Heart left ventricle (tissue), 16 donors: ENCODE data around the gene PDCD1. TPM values are rescaled to one million over a fixed set of nuclear protein-coding genes. Genes with fewer than 3 reads are reported as not detected.

Source experiments
- ATAC-seq, 4 donors: fragments of 200-7000 bp; cut with Tn5 transposase; one replicate each; pipeline ENCODE4 v1.9.1; 2020 to 2022; ENCODE audit warnings: moderate library complexity in 4 of 4, mild to moderate bottlenecking in 3 of 4, moderate number of reproducible peaks in 1 of 4
- DNase-seq, 5 donors: peaks; one replicate each; pipeline ENCODE4 v3.0.0-alpha.2; 2020
- H3K27ac ChIP-seq, 12 donors: fragments of 200-600 bp; sonication (generic) in 4 of 12; one replicate each; pipeline versions ENCODE4 v1.5.0 to v1.8.0; 2016 to 2022; ENCODE audit warnings: mild to moderate bottlenecking in 2 of 12
- H3K27me3 ChIP-seq, 9 donors: fragments of 200-600 bp; sonication (generic) in 2 of 9; one replicate each; pipeline versions ENCODE4 v1.5.1 to v1.8.0; 2016 to 2022; ENCODE audit warnings: mild to moderate bottlenecking in 3 of 9
- H3K36me3 ChIP-seq, 9 donors: fragments of 200-600 bp; sonication (generic) in 2 of 9; one replicate each; pipeline versions ENCODE4 v1.5.0 to v1.8.0; 2018 to 2022; ENCODE audit warnings: mild to moderate bottlenecking in 2 of 9
- H3K4me1 ChIP-seq, 12 donors: fragments of 200-600 bp; sonication (generic) in 4 of 12; one replicate each; pipeline versions ENCODE4 v1.5.0 to v1.8.0; 2016 to 2022; ENCODE audit warnings: mild to moderate bottlenecking in 3 of 12
- H3K4me3 ChIP-seq, 12 donors: fragments of 200-600 bp; sonication (generic) in 4 of 12; one replicate each; pipeline versions ENCODE4 v1.5.0 to v1.8.0; 2017 to 2022; ENCODE audit warnings: mild to moderate bottlenecking in 9 of 12, moderate library complexity in 4 of 12
- H3K9me3 ChIP-seq, 12 donors: fragments of 200-600 bp; sonication (generic) in 4 of 12; one replicate each; pipeline versions ENCODE4 v1.5.0 to v1.8.0; 2016 to 2022; ENCODE audit warnings: mild to moderate bottlenecking in 1 of 12
- POLR2A ChIP-seq, 2 donors: fragments of 450-650 bp; IDR thresholded peaks; one replicate each; pipeline ENCODE4 v1.6.1; 2017; ENCODE audit warnings: antibody characterized with exemption in 2 of 2, mild to moderate bottlenecking in 2 of 2, moderate library complexity in 2 of 2
- WGBS, 4 donors: extraction: QIAGEN DNeasy Blood & Tissue Kit in 2 of 4; methylation state at CpG; one replicate each; pipeline versions ENCODE4 v1.1.5 to v1.1.7; 2013 to 2018; 5-methylcytosine and 5-hydroxymethylcytosine counted together
- intact Hi-C, 10 donors: fragments of 100-400 bp; cut with DNase I; formaldehyde crosslinking; loops; one replicate each; pipeline versions ENCODE4 v1.11.1 to v1.14.2; 2022
- polyA plus RNA-seq, 2 donors: library from polyadenylated mRNA; stranded (reverse); fragments of 200-250 nt; gene quantifications; one replicate each; pipeline ENCODE4 v1.2.3, GENCODE V29; 2013
- total RNA-seq, 9 donors: library from RNA; depleted of rRNA in 2 of 9; stranded (reverse); fragments of >200 nt in 2 of 9; fragmentation: NEBNext Ultra II Directional in 3 of 9; extraction: Animal tissue kit (Norgen Biotek cat#: 25700) in 3 of 9; gene quantifications; one replicate each; pipeline versions ENCODE4 v1.1.0 to v1.2.4, GENCODE V29; 2016 to 2023
- TF ChIP-seq, protein P1 (sequence below), 12 donors: fragments of 200-600 bp; sonication (generic) in 4 of 12; IDR thresholded peaks; one replicate each; pipeline versions ENCODE4 v1.5.0 to v1.8.0; 2018 to 2022; ENCODE audit warnings: antibody characterized with exemption in 12 of 12, mild to moderate bottlenecking in 5 of 12
- donor health status: ischemic (EF 13 %, LVEDD 7.1; RV severe dilation, severe dysfunction).
- donor health status: healthy with polysubstance abuse.
- donor health status: DM: no; HTN: yes; CAD: no.
- donor health status: DM: no; HTN: no; CAD: no.
- donor health status: ischemic (EF 25% LVEDD 6.9; RV normal size, moderate dysfunction).
- donor health status: ischemic (EF 25% LVEDD 5.7; RV mildly dilated, moderate dysfunction).
- donor health status: healthy.
- donor health status: DM: yes; HTN: yes; CAD: no.
- donor health status: ischemic (EF 35%, LVEDD 5.7; RV mildly dilated, moderate dysfunction).
- donor health status: nonischemic (EF 11% LVEDD 7.7; RV severe dilation, severe dysfunction).
- donor health status: DM: yes; HTN: yes; CAD: no.
- donor health status: PGD.
- donor health status: ischemic (EF 29% LVEDD 5.4; RV normal size, mild dysfunction).
- donor health status: nonischemic (EF 23%, LVEDD 6.1; RV moderate dilation, normal function).

PDCD1 gene
- total and polyA plus RNA-seq, 11 donors, result 0.27 to 7.6 (median 1.4) TPM

DNA sequence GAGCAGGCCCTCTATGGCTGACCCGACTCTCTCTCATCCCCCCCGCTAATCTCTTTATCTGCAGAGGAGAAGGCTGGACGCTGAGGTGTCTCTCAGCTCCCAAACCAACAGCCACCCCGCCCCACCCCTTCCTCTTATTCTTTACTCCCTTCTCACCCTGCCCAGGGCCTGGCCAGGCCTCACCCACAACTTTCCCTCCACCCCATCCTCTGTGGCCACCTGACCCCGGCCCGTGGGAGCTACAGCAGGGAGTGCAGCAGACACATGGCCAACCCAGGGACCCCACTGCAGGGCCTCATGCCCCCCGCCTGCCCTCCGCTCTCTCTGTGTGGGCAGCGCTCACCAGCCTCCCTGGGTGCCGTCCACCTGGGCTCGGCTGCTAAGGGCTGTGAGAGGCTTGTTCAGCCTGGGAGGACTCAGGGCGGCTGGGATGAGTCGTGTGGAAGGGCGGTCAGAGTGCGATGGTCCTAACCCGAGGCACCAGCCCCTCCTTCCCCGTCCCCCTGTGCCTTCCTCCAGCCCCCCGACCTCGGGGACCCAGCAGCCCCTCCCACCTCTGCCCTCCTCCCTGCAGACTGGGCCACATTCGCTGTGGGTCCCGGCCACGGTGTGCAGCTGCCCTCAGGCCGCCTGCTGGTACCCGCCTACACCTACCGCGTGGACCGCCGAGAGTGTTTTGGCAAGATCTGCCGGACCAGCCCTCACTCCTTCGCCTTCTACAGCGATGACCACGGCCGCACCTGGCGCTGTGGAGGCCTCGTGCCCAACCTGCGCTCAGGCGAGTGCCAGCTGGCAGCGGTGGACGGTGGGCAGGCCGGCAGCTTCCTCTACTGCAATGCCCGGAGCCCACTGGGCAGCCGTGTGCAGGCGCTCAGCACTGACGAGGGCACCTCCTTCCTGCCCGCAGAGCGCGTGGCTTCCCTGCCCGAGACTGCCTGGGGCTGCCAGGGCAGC, 42.9 kb downstream of the PDCD1 start:
- no peaks in the 10 kb centered on the region for H3K36me3 ChIP-seq
- intact Hi-C loops, result no loop called here
- WGBS, 4 donors, result 81 to 88% (median 81%) methylated on average over 34 to 48 of the region's 48 CpGs
- peak in 2 of 5 donors; percentile 24 to 61 for DNase-seq
- H3K4me3 ChIP-seq, result no peak overlapping the region
- H3K27ac ChIP-seq, result no peak overlapping the region
- H3K4me1 ChIP-seq, result peaks cover 0 to 17% (median 9%) of the 10 kb centered on the region in 12 donors
- ATAC-seq, result peak in 1 of 4 donors; percentile 8
- no peak for TF ChIP-seq POLR2A (IDR thresholded peaks at IDR 0.05)
- TF ChIP-seq, protein P1, sequence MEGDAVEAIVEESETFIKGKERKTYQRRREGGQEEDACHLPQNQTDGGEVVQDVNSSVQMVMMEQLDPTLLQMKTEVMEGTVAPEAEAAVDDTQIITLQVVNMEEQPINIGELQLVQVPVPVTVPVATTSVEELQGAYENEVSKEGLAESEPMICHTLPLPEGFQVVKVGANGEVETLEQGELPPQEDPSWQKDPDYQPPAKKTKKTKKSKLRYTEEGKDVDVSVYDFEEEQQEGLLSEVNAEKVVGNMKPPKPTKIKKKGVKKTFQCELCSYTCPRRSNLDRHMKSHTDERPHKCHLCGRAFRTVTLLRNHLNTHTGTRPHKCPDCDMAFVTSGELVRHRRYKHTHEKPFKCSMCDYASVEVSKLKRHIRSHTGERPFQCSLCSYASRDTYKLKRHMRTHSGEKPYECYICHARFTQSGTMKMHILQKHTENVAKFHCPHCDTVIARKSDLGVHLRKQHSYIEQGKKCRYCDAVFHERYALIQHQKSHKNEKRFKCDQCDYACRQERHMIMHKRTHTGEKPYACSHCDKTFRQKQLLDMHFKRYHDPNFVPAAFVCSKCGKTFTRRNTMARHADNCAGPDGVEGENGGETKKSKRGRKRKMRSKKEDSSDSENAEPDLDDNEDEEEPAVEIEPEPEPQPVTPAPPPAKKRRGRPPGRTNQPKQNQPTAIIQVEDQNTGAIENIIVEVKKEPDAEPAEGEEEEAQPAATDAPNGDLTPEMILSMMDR (IDR thresholded peaks at IDR 0.05), result no peak
- H3K9me3 ChIP-seq, result no peaks in the 10 kb centered on the region
- H3K27me3 ChIP-seq, result no peaks in the 10 kb centered on the region

DNA sequence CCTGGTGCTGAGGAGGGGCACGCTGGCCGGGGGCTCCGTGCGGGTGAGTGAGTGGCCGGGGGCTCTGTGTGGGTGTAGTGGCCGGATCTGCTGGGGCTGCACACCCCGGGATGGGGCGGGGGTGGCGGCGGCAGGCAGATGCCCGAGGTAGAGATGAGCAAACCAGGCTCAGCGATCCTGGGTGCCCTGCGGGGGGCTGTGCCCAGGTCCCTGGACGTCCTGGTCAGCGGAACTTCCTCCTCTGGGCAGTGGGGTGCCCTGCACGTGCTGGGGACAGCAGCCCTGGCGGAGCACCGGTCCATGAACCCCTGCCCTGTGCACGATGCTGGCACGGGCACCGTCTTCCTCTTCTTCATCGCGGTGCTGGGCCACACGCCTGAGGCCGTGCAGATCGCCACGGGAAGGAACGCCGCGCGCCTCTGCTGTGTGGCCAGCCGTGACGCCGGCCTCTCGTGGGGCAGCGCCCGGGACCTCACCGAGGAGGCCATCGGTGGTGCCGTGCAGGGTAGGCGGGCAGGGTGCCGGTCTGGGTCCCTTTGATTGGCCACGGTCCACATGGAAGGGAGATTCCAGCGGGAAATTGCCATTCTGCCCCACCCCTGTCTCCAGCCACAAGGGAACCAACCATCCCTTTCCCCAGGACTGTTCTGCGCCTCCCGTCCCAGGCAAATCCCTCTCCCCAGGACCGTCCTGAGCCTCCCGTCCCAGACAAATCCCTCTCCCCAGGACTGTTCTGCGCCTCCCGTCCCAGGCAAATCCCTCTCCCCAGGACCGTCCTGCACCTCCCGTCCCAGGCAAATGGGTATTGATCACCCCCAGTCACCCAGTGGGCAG, 43.8 kb downstream of the PDCD1 start:
- TF ChIP-seq, protein P1 (IDR thresholded peaks at IDR 0.05), result no peak
- TF ChIP-seq POLR2A (IDR thresholded peaks at IDR 0.05), result no peak
- Histone ChIP-seq H3K27me3 (no peaks in the 10 kb centered on the region), H3K9me3 (no peaks in the 10 kb centered on the region), H3K4me1 (peaks cover 0 to 24% (median 13%) of the 10 kb centered on the region in 12 donors), H3K36me3 (no peaks in the 10 kb centered on the region), H3K4me3 (no peak overlapping the region), H3K27ac (peak overlapping the region in 1 of 12 donors; percentile 63)
- ATAC-seq (no peak), DNase-seq (peak in 2 of 5 donors; percentile 11 to 66)
- WGBS, 4 donors, result 79 to 93% (median 84%) methylated on average over 21 to 52 of the region's 52 CpGs
- intact Hi-C loops, result loop anchor here in 1 of 10 donors (5.0 kb wide), 1 partner anchor 42 kb away; the partner anchor contains the start of gene PDCD1

DNA sequence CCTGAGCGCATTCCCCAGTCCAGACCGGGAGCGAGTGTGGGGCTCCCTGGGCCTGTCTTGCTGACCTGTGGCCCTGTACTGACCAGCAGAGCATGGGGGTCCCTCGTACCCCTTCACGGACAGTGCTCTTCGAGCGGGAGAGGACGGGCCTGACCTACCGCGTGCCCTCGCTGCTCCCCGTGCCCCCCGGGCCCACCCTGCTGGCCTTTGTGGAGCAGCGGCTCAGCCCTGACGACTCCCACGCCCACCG, 44.4 kb downstream of the PDCD1 start:
- ATAC-seq (no peak), DNase-seq (peak in 2 of 5 donors; percentile 19 to 58)
- H3K36me3 ChIP-seq, result no peaks in the 10 kb centered on the region
- no peak overlapping the region for H3K4me3 ChIP-seq
- no peak for TF ChIP-seq POLR2A (IDR thresholded peaks at IDR 0.05)
- TF ChIP-seq, protein P1 (IDR thresholded peaks at IDR 0.05), result no peak
- intact Hi-C loops, result loop anchor here in 1 of 10 donors (5.0 kb wide), 1 partner anchor 43 kb away; the partner anchor contains the start of gene PDCD1
- H3K27me3 ChIP-seq, result no peaks in the 10 kb centered on the region
- H3K9me3 ChIP-seq, result no peaks in the 10 kb centered on the region
- peak overlapping the region in 1 of 12 donors; percentile 63 for H3K27ac ChIP-seq
- 87 to 93% (median 91%) methylated on average over 3 to 17 of the region's 17 CpGs for WGBS, 4 donors
- peaks cover 0 to 27% (median 14%) of the 10 kb centered on the region in 12 donors for H3K4me1 ChIP-seq
